Measurements from ENCODE around the gene RWDD3. TPM values are rescaled to one million over a fixed set of nuclear protein-coding genes. Genes with fewer than 3 reads are reported as not detected.

Gene RWDD3
- total and polyA plus RNA-seq, 10 of the 15 experiments (the other 5 are each of a cell fraction or from before 2014, with no cell fraction given), result 9.8 to 42.9 (median 21.4) TPM

DNA sequence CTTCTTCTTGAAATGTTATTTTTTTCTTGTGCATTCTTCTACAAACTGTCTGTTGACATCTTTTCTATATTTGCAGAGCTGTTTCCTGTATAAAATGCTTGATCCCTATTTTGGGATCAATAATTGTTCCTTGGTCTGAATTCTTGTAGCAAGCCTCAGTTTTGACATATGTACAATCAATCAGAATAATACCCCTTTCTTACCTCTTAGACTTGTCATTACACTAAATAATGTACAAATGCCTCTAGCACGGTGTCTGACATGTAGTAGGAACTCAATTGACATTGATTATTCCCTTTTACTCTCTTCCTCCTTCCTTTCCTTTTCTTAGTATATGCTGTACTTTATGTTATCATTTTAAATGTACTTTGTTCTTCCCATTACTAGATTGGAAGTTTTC is 25.2 kb downstream of the RWDD3 start:
- Histone ChIP-seq H3K4me3 (no peak overlapping the region), H3K36me3 (ENCODE audit: control insufficient read depth in 2 of 2, insufficient read depth in 2 of 2, low read length in 1 of 2) (no peaks in the 10 kb centered on the region), H2AFZ (ENCODE audit: control insufficient read depth, low read depth, low read length) (no peak overlapping the region), H3K4me2 (ENCODE audit: control insufficient read depth, insufficient read depth) (no peak overlapping the region), H3K9me3 (replicated peaks; ENCODE audit: control insufficient read depth, insufficient read depth, low read length) (no peaks in the 10 kb centered on the region), H4K20me1 (ENCODE audit: control insufficient read depth, insufficient read depth) (no peaks in the 10 kb centered on the region), H3K27ac (ENCODE audit: control insufficient read depth, insufficient read depth) (no peak overlapping the region), H3K9ac (ENCODE audit: control insufficient read depth, insufficient read depth, low read length) (no peak overlapping the region), H3K4me1 (ENCODE audit: control insufficient read depth, insufficient read depth, low read length) (no peaks in the 10 kb centered on the region), H3K79me2 (ENCODE audit: control insufficient read depth, insufficient read depth, low read length) (no peaks in the 10 kb centered on the region), H3K27me3 (replicated peaks in 1 of 2; ENCODE audit: control insufficient read depth in 2 of 2, insufficient read depth in 2 of 2, low read length in 1 of 2) (no peaks in the 10 kb centered on the region)
- DNase-seq (ENCODE audit: low read depth, low spot score) (no peak), ATAC-seq (no peak), FAIRE-seq (no peak)
- intact Hi-C loops (cut with micrococcal nuclease; ENCODE audit: unreplicated experiment) (no loop called here), in situ Hi-C loops (cut with MboI) (no loop called here)
- TF ChIP-seq BACH1 (IDR thresholded peaks at IDR 0.05; ENCODE audit: borderline replicate concordance) (no peak), MXI1 (IDR thresholded peaks at IDR 0.05; ENCODE audit: low read depth, low read length) (no peak), SPI1 (IDR thresholded peaks at IDR 0.05; ENCODE audit: borderline replicate concordance, insufficient read depth, low read depth, low read length) (no peak), EP300 (IDR thresholded peaks at IDR 0.05; ENCODE audit: borderline replicate concordance in 1 of 2, control insufficient read depth in 1 of 2, low read depth in 2 of 2, low read length in 2 of 2) (no peak), ESRRA (IDR thresholded peaks at IDR 0.05; ENCODE audit: low read length) (no peak), SMC3 (IDR thresholded peaks at IDR 0.05; ENCODE audit: borderline replicate concordance, low read length) (no peak), ZZZ3 (IDR thresholded peaks at IDR 0.05; ENCODE audit: control insufficient read depth, insufficient read length, low read depth) (no peak), STAT1 (conservative IDR thresholded peaks at IDR 0.05) (no peak), MTA2 (IDR thresholded peaks at IDR 0.05; ENCODE audit: low read depth) (no peak), CBX3 (IDR thresholded peaks at IDR 0.05; ENCODE audit: borderline replicate concordance, low read depth) (no peak)
- TF ChIP-seq, protein P1, sequence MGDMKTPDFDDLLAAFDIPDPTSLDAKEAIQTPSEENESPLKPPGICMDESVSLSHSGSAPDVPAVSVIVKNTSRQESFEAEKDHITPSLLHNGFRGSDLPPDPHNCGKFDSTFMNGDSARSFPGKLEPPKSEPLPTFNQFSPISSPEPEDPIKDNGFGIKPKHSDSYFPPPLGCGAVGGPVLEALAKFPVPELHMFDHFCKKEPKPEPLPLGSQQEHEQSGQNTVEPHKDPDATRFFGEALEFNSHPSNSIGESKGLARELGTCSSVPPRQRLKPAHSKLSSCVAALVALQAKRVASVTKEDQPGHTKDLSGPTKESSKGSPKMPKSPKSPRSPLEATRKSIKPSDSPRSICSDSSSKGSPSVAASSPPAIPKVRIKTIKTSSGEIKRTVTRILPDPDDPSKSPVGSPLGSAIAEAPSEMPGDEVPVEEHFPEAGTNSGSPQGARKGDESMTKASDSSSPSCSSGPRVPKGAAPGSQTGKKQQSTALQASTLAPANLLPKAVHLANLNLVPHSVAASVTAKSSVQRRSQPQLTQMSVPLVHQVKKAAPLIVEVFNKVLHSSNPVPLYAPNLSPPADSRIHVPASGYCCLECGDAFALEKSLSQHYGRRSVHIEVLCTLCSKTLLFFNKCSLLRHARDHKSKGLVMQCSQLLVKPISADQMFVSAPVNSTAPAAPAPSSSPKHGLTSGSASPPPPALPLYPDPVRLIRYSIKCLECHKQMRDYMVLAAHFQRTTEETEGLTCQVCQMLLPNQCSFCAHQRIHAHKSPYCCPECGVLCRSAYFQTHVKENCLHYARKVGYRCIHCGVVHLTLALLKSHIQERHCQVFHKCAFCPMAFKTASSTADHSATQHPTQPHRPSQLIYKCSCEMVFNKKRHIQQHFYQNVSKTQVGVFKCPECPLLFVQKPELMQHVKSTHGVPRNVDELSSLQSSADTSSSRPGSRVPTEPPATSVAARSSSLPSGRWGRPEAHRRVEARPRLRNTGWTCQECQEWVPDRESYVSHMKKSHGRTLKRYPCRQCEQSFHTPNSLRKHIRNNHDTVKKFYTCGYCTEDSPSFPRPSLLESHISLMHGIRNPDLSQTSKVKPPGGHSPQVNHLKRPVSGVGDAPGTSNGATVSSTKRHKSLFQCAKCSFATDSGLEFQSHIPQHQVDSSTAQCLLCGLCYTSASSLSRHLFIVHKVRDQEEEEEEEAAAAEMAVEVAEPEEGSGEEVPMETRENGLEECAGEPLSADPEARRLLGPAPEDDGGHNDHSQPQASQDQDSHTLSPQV (IDR thresholded peaks at IDR 0.05), result no peak
- TF ChIP-seq, protein P2, sequence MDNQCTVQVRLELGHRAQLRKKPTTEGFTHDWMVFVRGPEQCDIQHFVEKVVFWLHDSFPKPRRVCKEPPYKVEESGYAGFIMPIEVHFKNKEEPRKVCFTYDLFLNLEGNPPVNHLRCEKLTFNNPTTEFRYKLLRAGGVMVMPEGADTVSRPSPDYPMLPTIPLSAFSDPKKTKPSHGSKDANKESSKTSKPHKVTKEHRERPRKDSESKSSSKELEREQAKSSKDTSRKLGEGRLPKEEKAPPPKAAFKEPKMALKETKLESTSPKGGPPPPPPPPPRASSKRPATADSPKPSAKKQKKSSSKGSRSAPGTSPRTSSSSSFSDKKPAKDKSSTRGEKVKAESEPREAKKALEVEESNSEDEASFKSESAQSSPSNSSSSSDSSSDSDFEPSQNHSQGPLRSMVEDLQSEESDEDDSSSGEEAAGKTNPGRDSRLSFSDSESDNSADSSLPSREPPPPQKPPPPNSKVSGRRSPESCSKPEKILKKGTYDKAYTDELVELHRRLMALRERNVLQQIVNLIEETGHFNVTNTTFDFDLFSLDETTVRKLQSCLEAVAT (IDR thresholded peaks at IDR 0.05), result no peak
- 0% methylated on average over 1 of the region's 1 CpG for WGBS (ENCODE audit: insufficient coverage, insufficient replicate concordance, low lambda C conversion rate, missing lambda C conversion rate)
- CTCF ChIA-PET, result interaction anchor here (0.7 kb wide), 1 partner anchor 155 kb away, joined by 3 read pairs; no protein-coding TSS in a partner anchor
- no TSS peak for BruUV-seq (replicated peaks)
- POLR2A ChIA-PET, result no interaction called here
- SMC1A ChIA-PET (ENCODE audit: uncharacterized antibody, unreplicated experiment), result no interaction called here
- RAD21 ChIA-PET (ENCODE audit: unreplicated experiment), result no interaction called here
